Measurements from ENCODE around the gene CST6.
"Not testable (repeated sequence)": the region's sequence is repeated elsewhere in the genome, so short reads cannot be mapped to it uniquely, and the experiment has no call there.

The CST6 gene

DNA sequence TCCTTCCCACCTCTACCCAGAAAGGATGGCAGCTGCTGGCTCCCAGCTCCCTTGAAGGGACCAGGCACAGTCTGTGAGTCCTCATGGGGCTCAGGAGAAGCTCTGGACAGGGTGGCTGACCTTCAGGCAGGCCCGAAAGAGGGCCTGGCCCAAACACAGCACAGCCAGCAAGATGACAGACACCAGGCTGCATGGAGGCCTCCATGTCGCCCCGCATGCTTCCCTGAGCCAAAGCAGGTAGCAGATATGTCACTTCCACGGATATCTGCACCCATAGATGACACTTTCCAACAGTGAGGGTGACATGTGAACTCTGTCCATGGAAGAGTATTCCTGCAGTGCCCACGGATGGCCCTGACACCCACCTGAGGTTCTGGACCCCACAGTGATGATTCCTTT lies 28.2 kb upstream of the CST6 start:
- no peak for DNase-seq (ENCODE audit: low spot score)

DNA sequence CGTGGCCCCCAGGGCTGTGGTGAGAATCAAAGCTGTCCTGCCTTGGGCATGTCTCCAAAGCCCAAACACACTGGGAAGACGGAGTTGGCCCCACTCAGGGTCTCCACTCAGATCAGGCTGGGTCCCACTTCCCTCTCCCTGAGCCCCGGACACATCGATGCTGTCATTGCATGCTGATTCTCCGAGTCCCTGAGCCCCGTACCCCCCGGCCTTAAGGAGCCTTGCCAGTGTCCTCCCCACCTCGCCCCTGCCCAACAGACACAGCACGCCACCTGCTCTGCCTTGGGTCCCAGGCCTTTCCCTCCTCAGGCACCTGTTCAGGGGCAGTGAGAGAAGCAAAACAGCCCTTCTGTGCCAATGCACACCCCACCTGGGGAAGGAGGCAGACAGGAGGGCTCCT lies 24.5 kb upstream of the CST6 start:
- DNase-seq (ENCODE audit: low spot score): no peak

DNA sequence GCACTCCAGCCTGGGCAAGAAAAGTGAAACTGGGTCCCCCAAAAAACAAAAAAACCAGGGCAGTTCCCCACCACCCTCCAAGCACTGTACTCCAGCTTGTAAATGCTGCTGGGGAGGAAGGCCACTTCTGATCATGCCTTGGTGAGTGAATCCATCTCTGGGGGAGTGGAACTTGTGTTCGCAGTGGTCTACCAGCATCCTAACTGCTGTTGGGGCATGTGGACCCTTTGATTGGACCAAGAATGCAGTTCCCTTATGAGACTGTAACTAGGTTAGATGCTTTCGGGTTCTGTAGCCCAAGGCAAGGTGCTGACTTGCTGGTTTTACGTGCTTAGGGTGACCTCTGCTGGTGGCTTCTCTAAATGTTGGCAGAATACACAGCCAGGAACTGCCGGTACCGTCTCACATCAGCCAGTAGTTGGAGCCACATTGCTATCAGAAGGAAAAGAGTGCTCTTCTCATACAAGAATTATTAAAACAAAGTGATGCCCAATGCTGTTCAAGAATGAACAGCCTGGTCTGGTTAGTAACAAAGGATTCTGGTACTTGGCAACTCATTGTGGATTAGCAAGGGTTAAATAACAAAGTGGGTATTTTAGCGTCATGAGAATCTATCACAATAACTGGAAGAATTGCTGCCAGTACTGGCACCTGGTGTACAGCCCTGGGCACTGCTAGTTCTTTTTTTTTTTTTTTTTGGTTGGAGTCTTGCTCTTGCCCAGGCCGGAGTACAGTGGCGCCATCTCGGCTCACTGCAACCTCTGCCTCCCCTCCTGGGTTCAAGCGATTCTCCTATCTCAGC lies 22.8 kb upstream of the CST6 start:
- peak; percentile 91 for DNase-seq (ENCODE audit: low spot score)

DNA sequence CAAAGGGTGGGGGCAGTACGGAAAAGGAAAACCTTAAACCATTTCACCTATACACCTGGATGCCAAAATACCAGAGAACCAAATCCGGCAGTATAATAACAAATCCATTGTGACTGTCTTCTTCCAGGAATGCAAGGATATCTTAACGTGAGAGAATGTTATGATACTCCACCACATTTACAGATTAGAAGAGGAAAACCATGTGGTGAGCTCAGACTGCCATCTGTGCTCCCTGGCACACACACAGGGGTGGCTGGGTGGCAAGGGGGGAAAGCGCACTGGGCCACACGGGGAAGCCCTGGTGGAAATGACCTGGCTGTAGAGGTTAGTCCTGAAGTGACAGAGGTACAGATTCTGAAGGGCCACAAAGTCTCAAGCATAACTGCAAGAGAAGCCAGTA lies 19.8 kb upstream of the CST6 start:
- no peak for DNase-seq (ENCODE audit: low spot score)

DNA sequence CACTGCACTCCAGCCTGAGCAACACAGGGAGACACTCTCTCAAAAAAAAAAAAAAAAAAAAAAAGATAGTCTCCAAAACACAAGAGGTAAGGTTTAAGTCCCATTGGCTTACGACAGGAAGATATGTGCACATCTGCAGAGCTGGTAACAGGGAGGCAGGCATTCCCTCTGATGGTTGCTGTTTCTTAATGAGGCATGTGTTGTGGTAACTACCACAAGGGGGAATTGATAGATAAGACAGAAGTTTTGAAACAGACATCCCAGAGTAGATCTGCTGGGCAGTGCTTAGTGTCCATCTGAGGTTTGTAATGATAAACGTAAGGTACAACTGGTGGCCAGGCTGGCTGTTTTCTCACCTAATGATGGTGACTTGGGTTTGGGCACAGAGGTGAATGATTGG lies 14.5 kb upstream of the CST6 start:
- DNase-seq (ENCODE audit: low spot score): no peak

DNA sequence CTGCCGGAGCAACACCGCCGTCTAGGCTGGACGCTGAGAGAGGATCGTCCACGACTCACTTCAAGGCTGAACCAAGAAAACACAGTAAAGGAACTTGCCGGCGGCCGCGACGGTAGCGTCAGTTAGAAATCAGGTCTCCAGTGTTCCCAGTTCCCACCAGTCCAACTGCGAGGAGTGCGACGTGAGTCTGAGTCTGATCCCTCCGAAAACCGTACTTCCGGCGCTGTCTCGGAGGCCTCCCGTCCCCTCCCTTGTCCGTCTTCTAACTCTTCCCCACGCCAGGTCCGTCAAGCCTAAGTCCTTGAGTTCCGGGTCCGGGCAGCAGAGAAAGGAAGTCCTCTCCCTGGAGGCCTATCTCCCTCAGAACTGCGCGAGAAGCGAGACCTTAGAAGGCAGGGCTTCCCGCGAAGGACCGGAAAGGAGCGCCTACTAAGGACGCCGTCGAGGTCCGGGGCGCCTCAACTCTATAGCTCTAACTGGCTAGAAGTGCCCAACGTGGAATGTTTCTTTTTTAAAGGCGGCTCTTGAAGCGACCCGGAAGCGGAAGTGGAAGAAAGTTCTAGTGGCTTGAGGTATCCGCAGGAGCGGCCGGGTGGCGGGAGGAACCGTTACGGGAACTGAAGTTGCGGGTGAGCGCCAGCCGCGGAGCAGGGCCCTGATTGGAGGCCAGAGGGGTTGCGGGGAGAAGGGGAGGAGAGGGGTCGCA lies 9.7 kb upstream of the CST6 start, which contains the start of the genes BANF1 and EIF1AD:
TSS of gene BANF1 (plus strand) at position 562 of the 706 bp plus-strand sequence. CDS start 748 bp downstream, outside the sequence.
TSS of gene EIF1AD (minus strand) at position 216 of the 706 bp plus-strand sequence. CDS start 1,768 bp downstream, outside the sequence.
- DNase-seq (ENCODE audit: low spot score): peak; percentile 95

DNA sequence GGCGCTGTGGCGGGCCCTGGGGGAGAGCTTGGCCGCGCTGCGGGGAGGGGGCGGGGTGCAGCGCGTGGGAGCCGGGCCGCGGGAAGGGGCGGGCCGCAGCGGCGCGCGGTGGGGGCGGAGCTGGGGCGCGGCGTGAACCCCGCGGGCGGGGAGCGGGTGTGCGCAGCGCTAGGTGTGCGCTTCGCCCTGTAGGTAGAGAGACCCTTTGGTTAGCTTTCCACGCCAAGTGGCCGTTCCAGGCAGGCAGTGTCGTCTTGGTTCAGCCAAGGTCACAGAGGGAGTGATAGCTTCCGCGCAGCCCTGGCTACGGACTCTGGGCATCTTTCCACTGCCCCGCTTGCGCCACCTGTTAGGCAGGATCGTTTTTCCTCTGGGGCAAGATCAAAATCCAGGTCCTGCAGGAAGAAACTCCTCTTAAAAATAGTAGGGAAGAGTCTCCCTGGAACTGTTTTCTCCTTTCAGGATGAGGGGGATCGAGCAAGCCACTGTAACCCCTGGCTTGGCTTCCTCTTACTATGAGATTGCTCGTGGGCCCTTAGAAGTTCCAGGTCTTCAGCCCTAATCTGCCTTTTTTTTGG lies 9.1 kb upstream of the CST6 start:
- peak; percentile 84 for DNase-seq (ENCODE audit: low spot score)

DNA sequence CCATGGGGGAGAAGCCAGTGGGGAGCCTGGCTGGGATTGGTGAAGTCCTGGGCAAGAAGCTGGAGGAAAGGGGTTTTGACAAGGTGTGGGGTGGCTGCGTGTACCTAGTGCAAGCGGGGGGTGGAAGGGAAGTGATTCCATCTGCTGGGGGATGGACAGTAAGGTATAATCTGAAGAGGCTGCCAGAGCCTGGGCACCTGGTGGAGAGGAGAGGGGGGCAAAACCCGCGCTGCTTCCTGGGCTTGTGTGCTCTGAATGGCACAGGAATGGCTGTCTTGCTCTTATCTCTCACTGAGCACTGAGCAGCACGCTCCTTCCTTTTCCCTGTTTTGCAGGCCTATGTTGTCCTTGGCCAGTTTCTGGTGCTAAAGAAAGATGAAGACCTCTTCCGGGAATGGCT lies 8.5 kb upstream of the CST6 start:
- DNase-seq (ENCODE audit: low spot score): no peak

DNA sequence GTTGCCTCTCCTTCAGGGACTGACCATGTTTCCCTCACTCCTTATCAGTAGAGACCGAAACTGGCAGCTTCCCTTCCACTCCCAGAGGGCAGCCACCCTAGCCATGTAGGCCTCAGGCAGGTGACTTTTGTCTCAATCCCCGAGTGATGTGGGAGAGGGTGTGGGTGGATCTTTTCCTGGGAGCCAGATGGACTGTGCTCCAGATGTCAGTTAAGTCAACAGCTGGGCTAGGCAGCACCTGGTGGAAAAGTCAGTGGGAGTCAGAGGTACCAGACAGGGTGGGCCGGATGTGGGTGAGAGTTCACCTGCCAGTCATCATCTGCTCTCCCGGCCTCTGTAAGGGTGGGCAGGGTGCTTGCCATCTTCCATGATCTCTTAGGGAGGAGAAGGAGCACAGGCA lies 7.6 kb upstream of the CST6 start:
- DNase-seq (ENCODE audit: low spot score): no peak

DNA sequence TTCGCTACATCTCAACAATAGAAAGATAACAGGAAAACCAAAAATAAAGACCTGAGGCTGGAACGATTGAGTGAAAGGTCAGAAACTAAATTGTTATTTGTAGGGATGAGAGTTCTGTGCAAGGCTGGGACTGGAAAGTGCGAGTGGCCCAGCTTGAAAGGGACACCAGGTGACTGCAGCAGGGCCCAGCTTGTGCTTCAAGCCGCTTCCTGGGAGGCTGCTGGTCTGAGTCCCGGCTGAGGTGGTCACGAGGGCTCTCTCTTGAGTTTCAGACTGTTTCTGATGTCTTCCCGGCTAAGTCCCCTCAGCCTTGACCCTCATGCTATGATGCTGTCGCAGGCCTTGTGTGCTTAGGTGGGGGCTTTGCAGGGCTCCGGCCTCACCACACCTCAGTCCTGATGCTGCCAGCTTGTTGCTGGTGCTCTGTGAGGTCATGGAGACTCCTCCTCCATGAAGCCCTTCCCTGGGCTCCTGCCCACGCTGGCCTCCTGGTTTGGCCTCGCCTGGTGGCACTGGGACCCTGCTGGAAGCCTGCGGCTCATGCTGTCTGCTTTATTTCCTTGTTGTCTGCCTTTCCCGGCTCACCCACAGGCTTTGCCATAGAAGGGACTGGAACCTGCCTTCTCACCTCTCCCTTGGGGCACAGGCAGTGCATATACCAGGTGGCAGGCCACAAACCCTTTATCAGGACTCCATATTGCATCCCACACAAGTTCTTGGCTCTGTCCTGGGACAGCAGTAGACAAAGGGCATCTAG lies 5.5 kb upstream of the CST6 start:
- no peak for DNase-seq (ENCODE audit: low spot score)

DNA sequence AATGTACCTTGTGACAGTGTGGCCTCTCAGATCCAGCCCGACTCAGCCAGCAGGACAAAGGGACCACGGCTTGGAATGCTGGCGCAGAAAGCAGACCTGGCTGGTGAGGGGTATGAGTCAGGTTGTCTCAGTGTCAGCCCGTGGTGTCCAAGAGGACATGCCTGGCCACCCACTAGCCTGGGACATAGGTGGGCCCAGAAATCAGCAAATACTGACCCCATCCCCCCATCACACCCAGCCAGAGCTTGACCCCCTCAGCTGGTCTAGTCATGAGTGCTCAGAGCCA lies 5.0 kb upstream of the CST6 start:
- no peak for DNase-seq (ENCODE audit: low spot score)

DNA sequence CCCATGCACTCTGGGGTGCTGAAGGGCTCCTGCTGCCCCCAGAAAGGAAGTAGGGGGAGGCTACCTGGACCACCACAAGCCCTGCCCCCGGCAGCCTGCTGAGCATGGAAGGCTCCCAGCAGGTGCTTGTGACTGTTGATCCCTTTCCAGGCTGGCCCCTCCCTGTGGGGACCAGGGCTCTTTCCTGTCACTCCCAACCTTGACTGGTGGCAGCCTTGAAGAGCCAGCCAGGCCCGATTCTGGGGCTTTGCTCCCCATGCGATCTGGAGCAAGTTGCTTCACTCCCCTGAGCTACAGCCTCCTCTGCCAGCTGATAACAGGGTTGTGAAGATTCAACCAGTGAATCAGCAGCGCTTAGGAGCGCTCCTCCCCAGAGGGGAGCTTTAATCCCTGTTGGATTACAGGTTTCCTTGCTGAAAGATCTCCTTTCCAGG lies 4.6 kb upstream of the CST6 start:
- no peak for DNase-seq (ENCODE audit: low spot score)

DNA sequence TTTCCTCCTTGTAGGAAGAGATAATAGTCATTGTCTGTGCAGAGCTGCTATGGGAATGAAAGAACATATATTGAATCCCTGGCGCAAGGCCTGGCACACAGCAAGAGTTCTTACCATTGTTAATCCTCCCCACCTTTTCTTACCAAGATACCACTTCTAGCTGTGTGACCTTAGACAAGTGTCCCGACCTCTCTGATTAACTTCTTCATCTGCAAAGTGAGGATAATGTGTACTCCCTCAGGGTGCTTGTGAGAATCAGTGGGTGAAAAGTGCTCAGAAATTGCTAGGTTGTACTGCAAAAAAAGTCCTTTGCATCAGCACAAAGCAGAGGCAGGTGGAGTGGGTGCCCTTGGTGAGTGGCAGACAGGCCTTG lies 3.7 kb upstream of the CST6 start:
- no peak for DNase-seq (ENCODE audit: low spot score)

DNA sequence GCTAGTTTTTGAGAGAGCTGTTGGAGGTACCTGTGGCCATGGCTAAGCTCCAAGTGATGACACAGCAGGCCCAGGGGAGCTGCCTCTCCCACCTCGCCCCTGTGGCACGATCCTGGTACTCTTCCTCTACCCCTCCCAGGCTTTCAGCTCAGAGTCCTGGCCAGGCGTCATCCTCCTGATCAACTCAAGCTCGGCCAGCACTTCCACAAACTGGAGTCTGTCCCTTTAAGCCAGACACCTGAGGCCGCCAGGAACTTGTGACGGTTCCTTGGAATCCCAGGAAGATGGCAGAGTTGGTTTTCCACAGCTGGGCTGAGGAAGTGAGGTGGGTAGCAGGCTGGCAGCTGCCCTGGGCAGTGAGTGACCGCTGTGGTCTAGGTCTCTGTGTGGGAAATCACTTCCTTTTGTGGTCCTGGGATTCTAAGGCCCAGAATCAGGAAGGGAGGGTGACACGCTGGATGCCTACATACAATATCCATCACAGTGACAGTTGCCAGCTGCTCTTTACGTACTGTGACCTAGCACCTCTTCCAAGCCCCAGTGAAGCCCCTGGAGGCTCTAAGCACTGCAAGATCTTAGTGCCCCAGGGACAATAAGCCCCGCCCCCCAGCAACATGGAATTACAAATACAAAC lies 3.2 kb upstream of the CST6 start:
- DNase-seq (ENCODE audit: low spot score): no peak

DNA sequence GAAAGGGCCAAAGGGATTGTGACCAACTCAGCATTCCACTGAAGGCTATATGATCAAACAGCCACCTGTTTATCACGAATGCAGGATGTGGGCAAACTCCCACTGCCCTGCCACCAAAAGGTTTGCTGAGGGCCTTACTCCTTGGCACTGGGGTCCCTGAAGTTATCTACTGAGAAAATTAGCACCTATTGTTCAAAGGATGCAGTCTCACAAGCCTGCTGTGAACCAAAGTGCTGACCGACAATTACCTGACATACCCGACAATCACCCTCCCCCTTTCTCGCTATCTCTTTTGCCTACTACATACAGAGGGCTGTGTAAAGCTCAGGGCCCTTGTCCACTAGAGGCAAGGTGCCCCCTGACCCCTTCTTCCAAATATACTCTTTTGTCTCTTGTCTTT lies 1.8 kb upstream of the CST6 start:
- not testable (repeated sequence) for DNase-seq (ENCODE audit: low spot score)

DNA sequence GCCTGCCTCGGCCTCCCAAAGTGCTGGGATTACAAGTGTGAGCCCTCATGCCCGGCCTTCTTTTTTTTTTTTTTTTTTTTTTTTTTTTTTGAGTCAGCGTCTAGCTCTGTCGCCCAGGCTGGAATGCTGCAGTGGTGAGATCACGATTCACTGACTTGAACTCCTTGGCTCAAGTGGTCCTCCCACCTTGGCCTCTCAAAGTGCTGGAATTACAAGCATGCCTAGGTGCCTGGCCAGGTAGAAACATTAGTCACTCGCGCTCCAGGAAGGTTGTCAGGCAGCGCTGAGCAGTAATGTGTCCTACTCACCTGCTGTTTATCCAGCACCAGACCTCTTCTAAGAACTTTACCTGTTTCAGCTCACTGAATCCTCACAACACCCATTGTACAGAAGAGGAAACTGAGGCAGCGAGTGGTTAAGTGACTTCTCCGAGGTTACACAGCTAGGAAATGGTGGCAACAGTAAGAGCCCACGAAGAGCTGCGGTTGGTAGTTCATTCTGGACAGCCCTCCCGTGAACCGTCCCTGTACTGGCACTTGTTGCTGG lies 496 bp upstream of the CST6 start:
- peak; percentile 57 for DNase-seq (ENCODE audit: low spot score)

DNA sequence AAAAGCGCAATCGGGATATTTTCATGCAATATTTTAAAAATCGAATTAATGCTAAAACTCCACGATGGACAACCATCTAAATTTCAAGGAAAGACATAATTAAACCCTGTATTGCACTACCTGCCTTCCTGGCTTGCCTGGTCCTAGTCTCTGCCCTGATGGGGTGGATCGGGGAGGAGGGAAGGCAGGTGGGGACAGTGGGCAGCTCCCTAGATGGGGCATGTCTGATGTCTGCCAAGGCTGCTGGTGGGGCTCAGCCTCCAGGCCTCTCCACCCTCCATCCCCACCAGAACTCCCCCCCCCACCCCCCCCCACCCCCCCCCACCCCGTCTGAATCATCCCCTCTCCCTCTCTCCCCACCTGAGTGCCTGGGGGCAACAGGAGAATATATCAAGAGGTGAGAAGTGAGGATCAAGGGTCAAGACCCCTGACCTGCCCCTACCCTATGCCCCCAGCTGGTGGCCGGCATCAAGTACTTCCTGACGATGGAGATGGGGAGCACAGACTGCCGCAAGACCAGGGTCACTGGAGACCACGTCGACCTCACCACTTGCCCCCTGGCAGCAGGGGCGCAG lies 650 bp downstream of the CST6 start:
- DNase-seq (ENCODE audit: low spot score): no peak

DNA sequence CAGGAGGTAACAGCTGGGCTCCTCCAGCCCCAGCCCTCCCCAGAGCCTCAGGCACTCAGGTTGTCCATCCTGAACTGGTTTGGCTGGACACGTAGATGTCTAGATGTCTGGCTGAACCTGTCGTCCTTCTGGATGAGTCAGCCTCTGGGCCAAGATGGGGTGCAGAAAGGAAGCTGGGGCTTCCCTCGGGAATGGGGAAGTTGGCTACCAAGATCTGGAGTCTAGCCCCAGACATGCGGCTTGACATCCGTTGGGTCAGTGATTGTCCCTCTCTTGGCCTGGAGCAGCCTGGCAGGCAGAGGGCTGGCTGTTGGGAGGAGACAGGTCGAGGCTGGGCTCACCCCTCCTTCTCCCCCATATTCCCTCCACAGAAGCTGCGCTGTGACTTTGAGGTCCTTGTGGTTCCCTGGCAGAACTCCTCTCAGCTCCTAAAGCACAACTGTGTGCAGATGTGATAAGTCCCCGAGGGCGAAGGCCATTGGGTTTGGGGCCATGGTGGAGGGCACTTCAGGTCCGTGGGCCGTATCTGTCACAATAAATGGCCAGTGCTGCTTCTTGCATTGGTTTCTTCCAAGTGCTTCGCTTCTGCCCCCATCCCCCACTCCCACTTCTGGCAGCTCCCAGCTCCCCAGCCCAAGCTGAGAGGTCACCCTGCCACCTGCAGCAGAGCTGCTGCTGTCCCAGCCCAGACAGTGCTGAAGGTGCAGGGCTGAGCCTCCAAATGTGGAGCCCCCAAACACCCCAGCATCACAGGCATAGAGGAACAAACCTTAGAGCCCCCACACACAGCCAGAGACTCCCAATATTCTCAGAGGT lies 1.3 kb downstream of the CST6 start:
- no peak for DNase-seq (ENCODE audit: low spot score)

DNA sequence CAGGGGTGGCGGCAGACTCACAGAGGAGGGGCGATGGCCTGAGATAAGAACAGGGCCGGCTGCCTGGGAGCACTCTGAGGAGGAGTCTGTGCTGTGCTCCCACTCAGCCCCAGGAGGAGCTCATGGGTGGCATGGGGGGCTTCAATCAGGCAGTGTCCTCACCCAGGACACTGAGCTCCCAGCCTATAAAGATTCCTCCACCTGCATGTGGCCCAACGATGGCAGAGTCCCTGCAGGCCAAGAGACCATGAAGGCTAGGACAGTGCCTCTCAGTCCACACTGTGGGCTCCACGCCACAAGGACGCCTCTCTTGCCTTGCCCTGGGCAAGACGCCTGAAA lies 1.9 kb downstream of the CST6 start:
- DNase-seq (ENCODE audit: low spot score): no peak

DNA sequence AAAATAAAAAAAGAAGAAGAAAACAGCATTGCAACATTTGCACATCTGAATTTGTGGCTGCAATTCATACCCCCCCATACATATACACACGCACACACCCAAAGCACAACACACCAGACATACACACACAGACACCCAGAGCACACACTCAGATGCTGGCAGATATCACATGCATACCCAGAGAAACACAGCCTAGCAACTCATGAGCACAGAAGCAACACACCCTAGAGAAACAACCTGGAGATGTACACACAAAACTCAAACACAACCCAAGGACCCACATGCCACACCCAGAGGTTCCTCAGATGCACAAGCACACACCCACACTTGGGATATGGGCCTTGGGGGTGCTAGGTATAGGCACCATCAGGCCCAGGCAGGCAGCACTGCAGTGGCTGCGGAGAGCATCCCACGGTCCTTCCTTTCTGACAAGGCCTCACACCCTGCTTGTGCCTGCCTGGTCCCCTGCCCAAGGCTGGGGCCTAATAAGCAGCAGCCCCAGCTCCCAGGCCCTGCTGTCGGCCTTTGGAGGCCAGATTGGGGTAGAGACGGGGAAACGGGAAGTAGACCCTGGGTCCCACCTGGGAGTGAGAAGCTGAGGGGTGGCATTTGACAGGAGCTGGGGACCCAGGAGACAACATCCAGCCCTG lies 3.1 kb downstream of the CST6 start:
- no peak for DNase-seq (ENCODE audit: low spot score)
